Thyroid gland (tissue), 4 donors: ENCODE measurements around the gene TUBG1. TPM values are rescaled to one million over a fixed set of nuclear protein-coding genes. Genes with fewer than 3 reads are reported as not detected.
A peak's percentile ranks its signal among the peaks of the same experiment; 100 is the strongest.
"Not testable (repeated sequence)": the region's sequence is repeated elsewhere in the genome, so short reads cannot be mapped to it uniquely, and the experiment has no call there.

Experiments
- DNase-seq, 2 donors: peaks; one replicate each; pipeline ENCODE4 v3.0.0-alpha.2; 2019
- H3K27ac ChIP-seq, 3 donors: fragments of 200-600 bp; sonication (generic); 1 replicate in 2 of 3; 2 replicates in 1 of 3; pipeline ENCODE4 v1.5.1; 2016 to 2019; ENCODE audit warnings: mild to moderate bottlenecking in 1 of 3, moderate library complexity in 1 of 3
- H3K27me3 ChIP-seq: fragments of 200-600 bp; sonication (generic); one replicate; pipeline ENCODE4 v1.5.1; 2019
- H3K36me3 ChIP-seq, 2 donors: fragments of 200-600 bp; sonication (generic); one replicate each; pipeline ENCODE4 v1.5.1; 2016 to 2019
- H3K4me1 ChIP-seq, 2 donors: fragments of 200-600 bp; sonication (generic); one replicate each; pipeline ENCODE4 v1.5.1; 2017 to 2019
- H3K4me3 ChIP-seq, 3 donors: fragments of 200-600 bp; sonication (generic); replicated peaks in 1 of 3; 1 replicate in 2 of 3; 2 replicates in 1 of 3; pipeline ENCODE4 v1.5.1; 2016; ENCODE audit warnings: mild to moderate bottlenecking in 1 of 3
- H3K9me3 ChIP-seq: fragments of 200-600 bp; sonication (generic); one replicate; pipeline ENCODE4 v1.5.1; 2017
- POLR2A ChIP-seq, 2 donors: fragments of 450-650 bp; IDR thresholded peaks; one replicate each; pipeline ENCODE4 v1.6.1; 2017; ENCODE audit warnings: antibody characterized with exemption in 2 of 2, mild to moderate bottlenecking in 2 of 2, moderate library complexity in 1 of 2
- WGBS, 2 donors: methylation state at CpG; one replicate each; pipeline ENCODE4 v1.1.5; 2017; 5-methylcytosine and 5-hydroxymethylcytosine counted together
- intact Hi-C: fragments of 100-400 bp; cut with DNase I; formaldehyde crosslinking; loops from one replicate; pipeline ENCODE4 v1.15.1; 2023
- total RNA-seq, 4 donors: library from RNA; depleted of rRNA; stranded (reverse); fragments of >200 nt; gene quantifications; one replicate each; pipeline ENCODE4 v1.2.3, GENCODE V29; 2016
- TF ChIP-seq, protein P1 (sequence below), 6 experiments: fragments of 200-600 bp in 3 of 6; fragments of 450-650 bp in 3 of 6; sonication (generic) in 3 of 6; IDR thresholded peaks; one replicate each; pipeline ENCODE4 v1.5.1; 2016 to 2019; ENCODE audit warnings: antibody characterized with exemption in 6 of 6, mild to moderate bottlenecking in 2 of 6, inconsistent platforms in 1 of 6, moderate library complexity in 1 of 6

TUBG1 gene
- total RNA-seq, 4 donors from 2014 or later, result 17.1 to 45.6 (median 31.7) TPM

DNA sequence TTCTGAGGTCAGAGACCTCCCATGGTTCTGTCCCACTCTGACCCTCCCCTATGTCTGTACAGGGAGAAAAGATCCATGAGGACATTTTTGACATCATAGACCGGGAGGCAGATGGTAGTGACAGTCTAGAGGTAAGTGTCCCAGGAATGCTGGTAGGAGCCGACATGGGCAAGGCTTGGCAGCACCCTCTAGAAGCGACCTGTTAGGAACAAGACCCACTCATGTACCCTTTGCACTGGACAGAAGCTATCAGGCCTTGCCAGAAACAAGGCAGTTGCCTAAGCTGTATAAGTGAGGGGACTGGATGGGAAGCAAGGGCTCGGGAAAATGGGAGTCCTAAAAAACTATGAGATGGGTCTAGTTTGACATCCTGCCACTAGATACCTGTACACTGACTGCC, 2.5 kb downstream of the TUBG1 start:
- Histone ChIP-seq H3K27me3 (no peaks in the 10 kb centered on the region), H3K9me3 (no peaks in the 10 kb centered on the region), H3K4me3 (no peak overlapping the region), H3K27ac (no peak overlapping the region), H3K36me3 (peaks cover 13 to 29% of the 10 kb centered on the region in 2 donors), H3K4me1 (peaks cover 12 to 15% of the 10 kb centered on the region in 2 donors)
- 95 to 100% methylated on average over 4 of the region's 4 CpGs for WGBS, 2 donors
- TF ChIP-seq, protein P1, sequence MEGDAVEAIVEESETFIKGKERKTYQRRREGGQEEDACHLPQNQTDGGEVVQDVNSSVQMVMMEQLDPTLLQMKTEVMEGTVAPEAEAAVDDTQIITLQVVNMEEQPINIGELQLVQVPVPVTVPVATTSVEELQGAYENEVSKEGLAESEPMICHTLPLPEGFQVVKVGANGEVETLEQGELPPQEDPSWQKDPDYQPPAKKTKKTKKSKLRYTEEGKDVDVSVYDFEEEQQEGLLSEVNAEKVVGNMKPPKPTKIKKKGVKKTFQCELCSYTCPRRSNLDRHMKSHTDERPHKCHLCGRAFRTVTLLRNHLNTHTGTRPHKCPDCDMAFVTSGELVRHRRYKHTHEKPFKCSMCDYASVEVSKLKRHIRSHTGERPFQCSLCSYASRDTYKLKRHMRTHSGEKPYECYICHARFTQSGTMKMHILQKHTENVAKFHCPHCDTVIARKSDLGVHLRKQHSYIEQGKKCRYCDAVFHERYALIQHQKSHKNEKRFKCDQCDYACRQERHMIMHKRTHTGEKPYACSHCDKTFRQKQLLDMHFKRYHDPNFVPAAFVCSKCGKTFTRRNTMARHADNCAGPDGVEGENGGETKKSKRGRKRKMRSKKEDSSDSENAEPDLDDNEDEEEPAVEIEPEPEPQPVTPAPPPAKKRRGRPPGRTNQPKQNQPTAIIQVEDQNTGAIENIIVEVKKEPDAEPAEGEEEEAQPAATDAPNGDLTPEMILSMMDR (IDR thresholded peaks at IDR 0.05), result no peak
- no peak for TF ChIP-seq POLR2A (IDR thresholded peaks at IDR 0.05)
- no peak for DNase-seq
- intact Hi-C loops, result no loop called here

DNA sequence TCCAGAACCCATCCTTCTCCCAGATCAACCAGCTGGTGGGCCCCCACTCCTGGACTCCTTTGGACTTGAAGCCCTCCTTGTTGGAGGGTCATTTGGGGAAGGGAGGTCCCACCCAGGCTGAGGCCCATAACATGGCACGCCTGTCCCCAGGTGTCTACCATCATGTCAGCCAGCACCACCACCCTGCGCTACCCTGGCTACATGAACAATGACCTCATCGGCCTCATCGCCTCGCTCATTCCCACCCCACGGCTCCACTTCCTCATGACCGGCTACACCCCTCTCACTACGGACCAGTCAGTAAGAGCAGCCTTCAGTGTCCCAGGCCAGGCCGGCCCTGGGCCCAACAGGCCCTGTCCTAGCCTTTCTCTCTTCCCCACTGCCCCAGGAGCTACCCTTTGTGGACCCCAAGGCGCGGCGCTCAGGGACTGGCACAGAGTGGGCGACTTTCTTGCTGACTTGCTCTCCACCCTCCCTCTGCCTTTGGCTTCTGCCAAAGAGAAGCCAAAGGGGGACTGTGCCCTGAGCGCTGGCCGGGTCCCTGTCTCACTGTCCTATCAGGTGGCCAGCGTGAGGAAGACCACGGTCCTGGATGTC, 4.3 kb downstream of the TUBG1 start:
- DNase-seq, result no peak
- no peak overlapping the region for H3K27ac ChIP-seq
- H3K9me3 ChIP-seq, result no peaks in the 10 kb centered on the region
- WGBS, 2 donors, result 95 to 97% methylated on average over 13 to 15 of the region's 17 CpGs
- H3K36me3 ChIP-seq, result peaks cover 13 to 29% of the 10 kb centered on the region in 2 donors
- no peaks in the 10 kb centered on the region for H3K27me3 ChIP-seq
- intact Hi-C loops, result no loop called here
- H3K4me3 ChIP-seq, result no peak overlapping the region
- TF ChIP-seq POLR2A (IDR thresholded peaks at IDR 0.05), result no peak
- TF ChIP-seq, protein P1 (IDR thresholded peaks at IDR 0.05), result no peak
- H3K4me1 ChIP-seq, result peaks cover 4 to 8% of the 10 kb centered on the region in 2 donors

DNA sequence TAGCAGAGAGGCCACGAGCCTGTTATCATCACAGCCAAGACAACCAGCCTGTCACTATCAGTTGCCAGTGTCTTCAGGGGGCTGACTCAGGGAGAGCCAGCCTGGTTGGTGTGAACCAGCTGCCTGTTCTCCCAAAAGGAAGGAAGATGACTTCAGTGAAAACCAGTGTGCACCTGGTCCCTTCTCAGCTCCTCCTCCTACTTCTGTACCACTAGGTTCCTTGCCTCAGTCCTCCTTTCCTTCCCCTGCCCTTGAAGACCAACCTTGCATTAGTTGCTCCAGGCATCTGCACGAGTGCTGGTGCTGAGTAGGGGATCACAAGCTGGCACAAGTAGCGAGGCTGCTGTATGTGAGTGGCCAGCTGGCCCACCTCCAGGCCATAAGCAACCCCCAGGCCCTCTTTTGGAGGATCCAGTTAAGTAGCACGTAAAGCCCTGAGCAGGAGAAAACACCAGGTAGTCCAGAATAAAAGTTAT, 8.5 kb downstream of the TUBG1 start:
- H3K27me3 ChIP-seq, result no peaks in the 10 kb centered on the region
- no peak overlapping the region for H3K4me3 ChIP-seq
- WGBS, 2 donors, result 60 to 61% methylated on average over 4 of the region's 4 CpGs
- DNase-seq, result no peak
- intact Hi-C loops, result no loop called here
- no peak for TF ChIP-seq POLR2A (IDR thresholded peaks at IDR 0.05)
- TF ChIP-seq, protein P1 (IDR thresholded peaks at IDR 0.05), result no peak
- peaks cover 9 to 23% of the 10 kb centered on the region in 2 donors for H3K36me3 ChIP-seq
- H3K27ac ChIP-seq, result no peak overlapping the region
- no peaks in the 10 kb centered on the region for H3K9me3 ChIP-seq
- peaks cover 4 to 8% of the 10 kb centered on the region in 2 donors for H3K4me1 ChIP-seq

DNA sequence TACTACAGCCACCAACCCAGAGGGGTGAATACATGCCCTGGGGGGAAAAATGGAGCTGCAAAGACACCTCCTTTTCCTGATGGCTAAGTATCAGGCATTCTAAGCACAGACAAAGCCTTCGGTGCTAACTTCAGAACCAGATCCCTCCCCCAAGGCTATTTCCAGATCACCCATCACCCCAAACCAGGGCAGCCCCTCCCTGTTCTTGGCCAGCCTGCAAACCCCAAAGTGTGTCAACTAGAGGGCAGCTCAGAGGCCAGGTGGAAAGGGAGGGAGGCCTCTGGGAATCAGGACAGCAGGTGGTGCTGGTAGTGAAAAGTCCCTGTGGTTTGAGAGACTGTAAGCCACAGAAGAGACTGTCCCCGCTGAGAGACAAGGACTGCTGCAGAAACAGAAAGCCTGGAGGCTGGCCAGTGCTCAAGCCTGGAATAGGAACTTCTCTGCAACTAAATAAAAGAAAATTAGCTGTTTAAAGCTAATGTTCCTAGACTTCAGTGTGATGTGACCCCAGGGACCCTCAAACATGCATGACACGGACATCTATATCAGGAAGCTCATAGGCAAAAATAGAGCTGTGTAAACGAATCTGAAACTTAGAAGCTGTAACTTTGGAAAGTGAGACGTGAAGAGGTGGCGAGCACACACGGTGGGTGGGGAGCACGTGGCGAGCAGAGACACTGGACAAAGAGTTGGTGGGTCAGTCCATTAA, 9.1 kb downstream of the TUBG1 start:
- peak; percentile 51 to 54 for DNase-seq
- no peak for TF ChIP-seq POLR2A (IDR thresholded peaks at IDR 0.05)
- TF ChIP-seq, protein P1 (IDR thresholded peaks at IDR 0.05), result peak in 3 of 6 experiments; percentile 17 to 26 (median 17)
- WGBS, 2 donors, result 51 to 54% methylated on average over 9 of the region's 9 CpGs
- Histone ChIP-seq H3K4me3 (no peak overlapping the region), H3K27me3 (no peaks in the 10 kb centered on the region), H3K4me1 (peaks cover 4 to 8% of the 10 kb centered on the region in 2 donors), H3K27ac (no peak overlapping the region), H3K36me3 (peaks cover 5 to 18% of the 10 kb centered on the region in 2 donors), H3K9me3 (no peaks in the 10 kb centered on the region)
- intact Hi-C loops, result no loop called here

DNA sequence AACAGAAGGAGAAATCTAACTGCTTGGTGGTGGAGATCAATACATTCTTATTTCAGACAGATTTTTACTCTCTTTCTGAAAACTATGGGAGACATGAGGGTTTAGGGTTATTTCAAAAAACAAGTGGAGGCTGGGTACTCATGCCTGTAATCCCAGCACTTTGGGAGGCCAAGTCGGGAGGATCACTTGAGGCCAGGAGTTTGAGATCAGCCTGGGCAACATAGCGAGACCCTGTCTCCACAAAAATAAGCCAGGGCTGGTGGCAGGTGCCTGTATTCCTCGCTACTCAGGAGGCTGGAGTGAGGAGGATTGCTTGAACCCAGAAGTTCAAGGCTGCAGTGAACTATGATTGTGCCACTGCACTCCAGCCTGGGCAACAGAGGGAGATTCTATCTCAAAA, 12.5 kb downstream of the TUBG1 start:
- WGBS, 2 donors, result 90 to 96% methylated on average over 3 of the region's 3 CpGs
- H3K36me3 ChIP-seq, H3K4me3 ChIP-seq, DNase-seq, H3K27me3 ChIP-seq, intact Hi-C loops, H3K4me1 ChIP-seq, H3K9me3 ChIP-seq, H3K27ac ChIP-seq: not testable (repeated sequence)
